ENCODE measurements around the gene SYT1.

The SYT1 gene

DNA sequence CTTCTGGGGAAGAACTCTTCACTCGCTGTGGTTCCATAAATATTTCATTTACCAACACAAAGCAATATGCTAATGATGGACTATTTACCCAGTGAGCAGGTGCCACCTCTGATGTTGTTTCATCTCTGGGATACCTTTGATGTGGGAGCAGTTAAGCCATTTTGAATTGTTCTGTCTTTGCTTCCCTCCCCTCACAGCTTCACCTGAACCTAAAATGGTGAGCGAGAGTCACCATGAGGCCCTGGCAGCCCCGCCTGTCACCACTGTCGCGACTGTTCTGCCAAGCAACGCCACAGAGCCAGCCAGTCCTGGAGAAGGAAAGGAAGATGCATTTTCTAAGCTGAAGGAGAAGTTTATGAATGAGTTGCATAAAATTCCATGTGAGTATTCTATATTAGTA lies 352.7 kb downstream of the SYT1 start:
- DNase-seq (ENCODE audit: low read depth), result no peak

DNA sequence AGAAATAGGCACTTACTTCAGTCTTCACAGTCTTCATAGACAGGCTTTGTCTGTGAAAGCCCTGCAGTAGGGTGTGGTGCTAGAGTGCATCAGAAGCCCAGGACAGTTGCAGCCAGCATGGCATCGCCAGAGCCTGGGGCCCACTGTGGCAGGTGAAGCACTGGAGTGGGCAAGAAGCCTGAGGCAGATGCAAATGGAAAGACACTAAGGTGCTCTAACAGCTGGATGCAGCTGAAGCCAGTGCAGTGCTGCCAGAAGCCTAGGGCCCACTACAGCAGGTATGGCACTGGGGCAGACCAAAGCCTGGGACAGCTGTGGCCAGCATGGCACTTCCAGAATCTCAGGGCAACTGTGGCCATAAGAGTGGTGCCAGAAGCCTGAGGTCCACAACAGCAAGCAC lies 358.6 kb downstream of the SYT1 start:
- DNase-seq (ENCODE audit: low read depth), result no peak

DNA sequence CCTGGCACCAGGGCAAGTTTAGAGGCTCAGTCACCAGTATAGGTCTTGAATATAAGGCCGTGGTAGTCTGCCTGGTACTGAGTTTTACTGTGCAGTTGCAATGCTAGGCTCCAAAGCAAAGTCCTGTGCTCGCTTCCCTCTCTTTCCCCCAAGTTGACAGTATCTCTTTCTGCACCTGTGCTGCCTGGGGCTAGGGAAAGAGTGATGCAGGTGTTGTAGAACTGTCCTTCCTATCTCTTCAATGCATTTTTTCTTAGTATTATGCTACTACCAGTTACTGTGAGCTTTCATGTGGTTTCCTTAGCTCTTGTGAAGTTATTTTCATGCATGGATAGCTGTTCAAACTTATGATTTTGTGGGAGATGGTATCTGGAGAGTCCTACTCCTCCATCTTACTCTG lies 359.2 kb downstream of the SYT1 start:
- DNase-seq (ENCODE audit: low read depth), result no peak

DNA sequence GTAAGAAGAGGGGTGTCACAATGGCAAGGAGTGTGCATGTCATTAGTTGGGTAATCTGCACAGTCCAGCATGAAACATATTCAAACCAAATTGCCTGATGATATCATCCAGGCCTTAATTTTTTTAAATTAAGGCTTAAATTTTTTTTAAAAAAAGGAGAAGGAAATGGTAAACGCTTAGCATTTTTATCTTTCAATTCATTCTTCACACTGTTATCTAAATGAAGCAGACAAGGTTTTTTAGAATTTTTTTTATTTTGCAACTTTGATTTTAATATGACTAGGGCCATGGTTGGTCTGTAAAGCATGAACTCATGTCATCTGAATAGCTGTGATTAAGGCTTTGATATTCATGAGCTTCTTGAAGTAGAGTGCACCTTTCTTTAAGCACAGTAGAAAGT lies 362.5 kb downstream of the SYT1 start:
- DNase-seq (ENCODE audit: low read depth), result no peak

DNA sequence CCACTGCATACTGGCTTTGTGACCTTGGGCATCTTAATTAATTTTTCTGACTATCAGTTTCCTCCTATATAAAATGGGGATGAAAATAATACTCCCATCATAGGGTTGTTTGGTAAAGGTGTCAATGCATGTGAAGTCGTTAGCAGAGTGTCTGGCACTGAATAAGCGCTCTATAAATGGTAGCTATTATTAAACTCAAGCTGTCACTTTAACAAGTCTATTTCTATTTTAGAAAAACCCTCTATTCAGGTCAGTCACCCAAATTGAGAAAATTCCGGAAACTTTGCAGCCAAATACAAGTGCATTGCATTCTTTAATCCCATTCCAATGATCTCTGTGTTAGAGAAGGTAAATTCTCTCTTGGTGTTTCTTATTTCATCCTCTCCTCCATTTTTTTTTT lies 363.1 kb downstream of the SYT1 start:
- no peak for DNase-seq (ENCODE audit: low read depth)

DNA sequence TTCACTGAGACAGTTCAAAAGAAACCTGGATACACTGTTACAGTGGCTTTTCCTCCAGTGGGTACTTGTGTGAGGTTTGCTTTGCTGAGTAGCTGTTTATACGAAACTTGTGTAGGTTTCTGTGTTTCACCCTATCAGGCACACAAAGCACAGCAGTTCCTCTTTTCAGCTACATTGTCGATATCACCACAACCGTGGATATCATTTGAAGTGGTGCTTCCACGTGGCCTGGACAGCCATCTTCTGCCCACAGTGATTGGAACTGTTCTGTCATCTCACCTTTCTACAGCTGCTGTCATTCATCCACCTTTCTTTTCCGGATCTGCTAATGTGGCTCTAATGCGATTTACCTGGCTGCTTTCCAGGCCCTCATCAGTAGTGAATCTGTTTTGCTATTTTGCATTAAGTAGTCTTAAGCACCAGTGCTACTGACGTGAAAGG lies 368.8 kb downstream of the SYT1 start:
- DNase-seq (ENCODE audit: low read depth), result no peak

DNA sequence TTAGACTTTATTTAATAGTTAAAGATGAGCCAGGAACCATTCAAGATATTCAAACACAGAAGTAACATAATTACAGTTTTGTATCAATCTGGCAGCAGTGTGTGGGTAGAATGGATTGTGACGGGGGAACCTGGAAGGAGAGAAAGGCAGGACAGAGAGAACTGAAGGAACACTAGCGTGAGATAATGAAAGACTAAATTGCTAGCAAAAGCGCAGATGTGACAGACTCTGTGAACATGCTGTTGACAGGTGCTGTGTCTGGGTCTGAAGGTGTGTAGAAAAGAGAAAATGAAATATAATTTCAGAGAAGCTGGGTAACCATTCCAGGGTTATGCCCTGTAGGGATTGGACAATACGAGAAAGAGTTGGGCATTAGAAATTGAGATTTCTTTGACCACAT lies 372.3 kb downstream of the SYT1 start:
- no peak for DNase-seq (ENCODE audit: low read depth)

DNA sequence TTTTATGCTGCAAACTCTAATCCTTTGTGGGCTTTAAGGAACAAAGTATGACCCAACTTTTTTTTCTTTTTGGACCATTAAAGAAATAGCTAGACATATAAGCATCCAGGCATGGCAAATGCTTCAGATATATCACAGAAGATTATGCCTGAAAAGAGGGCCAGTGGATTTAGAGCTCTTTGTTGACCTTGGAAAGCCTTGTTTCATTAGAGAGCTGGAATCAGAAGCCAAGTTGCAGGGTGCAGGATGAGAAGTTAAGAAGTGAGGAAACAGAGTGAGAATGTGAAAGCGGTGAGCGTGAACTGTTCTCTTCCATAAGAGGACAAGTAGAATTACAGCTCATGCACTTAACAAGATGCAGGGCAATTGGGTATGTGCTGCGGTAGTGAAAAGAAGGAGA lies 373.7 kb downstream of the SYT1 start:
- no peak for DNase-seq (ENCODE audit: low read depth)

DNA sequence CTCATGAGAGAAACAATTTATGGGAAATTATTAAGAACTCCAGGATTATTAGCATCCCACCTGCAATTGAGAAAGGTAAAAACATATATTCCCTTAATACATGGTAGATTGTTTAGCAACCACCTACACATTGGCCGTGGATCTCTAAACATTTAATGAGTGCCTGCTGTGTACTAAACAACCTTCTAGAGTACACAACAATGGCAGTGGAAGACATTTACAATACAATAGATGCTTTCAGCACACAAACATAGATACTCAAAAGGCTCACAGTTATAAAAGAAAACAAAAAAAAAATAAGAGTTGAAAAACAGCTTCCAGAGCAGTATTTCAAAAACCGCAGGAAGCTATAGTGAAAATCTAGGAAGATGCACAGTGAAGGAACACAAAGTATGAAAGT lies 382.9 kb downstream of the SYT1 start:
- no peak for DNase-seq (ENCODE audit: low read depth)

DNA sequence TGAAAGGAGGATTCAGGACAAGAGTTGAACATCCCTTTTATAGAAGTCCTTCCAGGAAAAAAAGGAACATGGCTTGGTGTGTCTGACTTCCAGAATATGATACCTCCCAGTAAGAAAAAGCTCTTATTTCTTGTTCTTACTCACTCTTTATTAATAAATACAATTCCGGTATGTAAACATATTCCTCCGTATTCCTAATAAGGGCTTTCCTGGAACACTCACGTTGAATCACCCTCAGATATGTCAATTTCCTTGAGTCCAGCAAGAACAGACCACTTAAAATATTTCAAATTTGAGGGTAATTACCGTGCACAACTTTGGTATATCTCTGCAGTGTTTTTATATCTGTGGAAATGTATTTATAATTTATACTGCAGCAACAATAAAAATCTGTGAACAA lies 385.6 kb downstream of the SYT1 start:
- DNase-seq (ENCODE audit: low read depth), result no peak

DNA sequence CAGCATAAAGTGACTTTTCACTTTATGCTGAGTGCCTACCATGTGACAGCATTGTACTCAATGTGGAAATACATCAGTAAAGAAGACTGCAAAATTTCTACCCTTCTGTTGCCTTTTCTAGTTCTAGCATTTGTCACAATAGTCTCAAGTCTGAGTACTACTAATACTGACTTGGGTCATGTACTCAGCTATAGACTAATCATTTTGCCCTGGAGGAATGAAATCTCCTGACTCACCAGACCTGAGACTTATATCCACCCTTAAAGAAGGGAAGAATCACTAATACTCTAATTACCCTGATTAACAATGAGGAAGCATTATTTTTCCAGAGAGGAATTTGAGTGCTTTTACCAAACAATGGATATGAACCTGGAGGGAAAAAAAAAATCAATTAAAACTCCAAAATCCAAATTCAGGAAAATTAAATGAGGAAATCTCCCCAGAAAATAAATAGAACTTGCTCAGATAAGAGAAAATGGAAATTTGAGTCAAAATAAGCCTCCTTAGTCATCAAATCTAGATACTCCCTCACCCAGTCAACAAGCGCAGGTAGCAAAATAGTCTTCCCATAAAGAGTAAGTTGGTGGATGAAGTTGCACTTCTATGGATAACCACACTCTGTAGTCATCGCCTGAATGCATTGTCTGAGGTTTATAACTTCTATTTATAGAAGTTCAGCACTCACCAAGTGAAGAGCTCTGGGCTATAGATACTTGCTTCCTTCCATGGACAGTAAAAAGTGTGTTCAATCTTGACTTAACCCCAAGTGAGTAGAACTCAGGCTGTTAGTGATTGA lies 386.6 kb downstream of the SYT1 start:
- DNase-seq (ENCODE audit: low read depth), result no peak

DNA sequence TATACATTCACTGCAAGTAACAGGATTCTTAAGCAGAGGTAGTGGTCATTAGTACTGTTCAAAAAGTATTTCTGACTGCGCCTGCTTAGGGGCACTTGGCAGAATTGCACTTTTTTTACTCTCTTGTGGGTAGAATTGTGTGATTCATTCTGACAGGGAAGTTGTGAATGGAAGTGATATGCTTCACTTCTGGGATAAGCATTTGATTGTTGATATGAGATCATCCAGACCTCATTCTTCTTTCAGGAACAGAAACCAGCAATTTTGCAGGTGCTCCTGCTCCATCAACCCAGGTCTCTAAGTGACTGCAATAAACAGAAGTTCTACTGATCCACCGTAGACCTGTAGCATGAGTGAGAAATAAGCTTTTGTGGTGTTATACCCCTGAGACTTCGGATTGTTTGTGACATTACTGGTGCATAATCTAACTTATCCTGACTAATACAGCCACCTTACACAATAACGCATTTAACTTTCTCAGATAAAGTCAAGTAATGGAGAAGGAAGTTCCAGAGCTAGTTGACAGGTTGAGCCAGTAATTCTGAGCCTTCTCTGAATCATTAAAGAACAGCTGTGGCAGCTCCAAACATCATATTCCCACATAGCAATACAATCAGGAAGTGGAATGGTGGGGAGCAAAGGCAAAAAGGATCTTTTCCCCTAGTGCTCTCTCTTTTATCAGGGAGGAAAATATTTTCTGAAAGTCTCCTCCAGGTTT lies 387.9 kb downstream of the SYT1 start:
- no peak for DNase-seq (ENCODE audit: low read depth)

DNA sequence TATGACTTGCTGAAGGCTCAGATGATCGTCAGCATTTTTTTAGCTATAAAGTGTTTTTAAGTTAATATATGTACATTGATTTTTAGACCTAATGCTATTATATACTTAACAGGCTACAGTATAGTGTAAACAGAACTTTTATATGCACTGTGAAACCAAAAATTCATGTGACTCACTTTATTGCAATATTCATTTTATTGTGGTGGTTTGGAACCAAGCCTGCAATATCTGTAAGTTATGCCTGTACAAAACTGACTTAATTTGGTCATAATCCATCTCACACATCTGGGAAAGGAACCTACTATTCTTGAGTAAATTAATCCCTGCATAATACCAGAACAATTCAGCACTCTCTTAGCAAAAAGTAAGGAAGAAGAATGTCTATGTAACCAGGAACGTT lies 390.7 kb downstream of the SYT1 start:
- DNase-seq (ENCODE audit: low read depth), result no peak

DNA sequence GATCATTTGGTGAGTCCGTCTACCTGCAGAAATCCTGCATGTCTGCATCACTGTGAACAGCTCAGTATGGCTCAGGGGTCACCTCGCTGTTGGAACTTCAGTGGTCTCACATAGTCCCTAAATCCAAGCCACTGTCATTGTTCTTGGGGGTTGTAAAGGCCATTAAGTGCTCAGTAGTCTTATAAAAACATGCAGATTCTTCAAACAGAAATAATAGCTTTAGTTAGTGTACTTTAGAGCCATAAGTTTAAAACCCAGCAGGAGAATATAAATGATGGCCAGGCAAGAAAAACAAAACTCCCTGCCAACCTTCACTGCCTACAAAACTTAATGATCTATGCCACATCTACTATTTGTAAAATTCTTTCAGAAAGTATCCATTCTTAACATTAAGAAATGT lies 396.3 kb downstream of the SYT1 start:
- no peak for DNase-seq (ENCODE audit: low read depth)

DNA sequence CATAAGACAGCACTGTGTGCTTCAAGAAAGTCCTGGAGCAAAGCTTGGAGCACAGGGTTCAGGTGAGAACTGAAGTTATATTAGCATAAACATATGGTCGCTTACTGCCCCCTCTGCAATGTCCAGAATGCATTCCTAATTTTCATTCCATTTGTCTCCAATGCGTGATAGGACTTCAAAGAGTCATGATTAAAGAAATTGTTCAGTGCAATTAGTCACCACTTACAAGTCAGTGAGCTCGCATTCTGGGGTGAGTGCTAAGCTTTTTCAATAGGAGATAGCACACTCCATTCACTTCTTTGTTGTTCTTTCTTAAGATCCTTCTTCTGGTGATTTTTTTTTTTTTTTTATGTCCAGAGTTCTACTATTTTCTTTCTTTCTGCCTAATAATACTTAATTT lies 398.4 kb downstream of the SYT1 start:
- no peak for DNase-seq (ENCODE audit: low read depth)

DNA sequence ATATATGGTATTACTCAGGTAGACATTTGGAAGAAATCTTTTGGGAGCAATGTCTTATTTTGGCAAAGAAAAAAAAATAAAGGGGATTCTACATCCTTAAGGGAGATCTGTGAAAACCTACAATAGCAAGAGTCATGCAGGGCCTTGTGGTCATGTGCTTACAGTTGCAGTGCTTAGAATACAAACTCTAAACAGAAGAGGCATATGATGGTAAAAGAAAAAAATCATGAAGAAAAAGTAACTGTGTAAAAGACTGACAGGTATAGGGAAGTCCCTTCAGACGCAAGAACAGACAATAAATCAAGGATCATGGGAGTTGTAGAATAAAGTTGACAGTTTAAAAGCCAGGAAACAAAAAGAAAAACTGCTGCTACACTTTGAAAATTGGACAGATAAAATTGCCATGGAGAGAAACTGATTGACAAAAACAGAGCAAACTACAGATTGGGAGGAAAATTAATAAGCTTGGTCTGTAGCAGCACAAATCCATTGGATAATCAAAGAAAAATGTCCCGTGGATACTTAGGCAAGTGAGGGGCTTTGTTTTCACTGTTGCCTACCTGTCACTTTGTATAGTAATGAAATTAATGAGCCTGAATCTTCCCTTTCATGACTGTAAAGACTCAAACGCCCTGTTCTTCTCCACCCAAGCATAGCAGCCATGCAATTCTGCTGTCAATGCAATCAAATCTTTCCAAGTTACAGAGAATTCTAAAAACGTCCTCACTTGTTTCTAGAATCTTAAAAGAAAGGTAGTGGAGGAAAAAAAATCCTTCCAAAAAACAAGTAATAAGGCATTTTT lies 402.0 kb downstream of the SYT1 start:
- no peak for DNase-seq (ENCODE audit: low read depth)

DNA sequence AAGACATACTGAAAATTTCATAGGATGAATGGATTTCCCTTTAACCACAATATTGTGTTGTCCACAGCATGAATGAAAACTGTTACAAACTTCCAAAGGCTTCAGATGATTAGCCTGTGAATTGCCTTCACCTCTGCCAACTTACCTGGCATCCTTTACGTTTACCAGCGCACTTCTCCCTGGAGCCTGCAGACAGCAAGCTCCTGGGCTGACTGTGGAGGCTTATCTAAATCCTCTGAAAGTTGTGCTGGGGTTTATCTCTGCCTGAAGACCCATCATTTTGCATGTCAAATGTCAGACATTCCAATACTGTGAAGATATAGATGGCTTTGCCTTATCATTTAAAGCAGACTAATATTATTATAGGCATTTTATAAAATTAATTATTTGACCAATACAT lies 403.0 kb downstream of the SYT1 start:
- no peak for DNase-seq (ENCODE audit: low read depth)

DNA sequence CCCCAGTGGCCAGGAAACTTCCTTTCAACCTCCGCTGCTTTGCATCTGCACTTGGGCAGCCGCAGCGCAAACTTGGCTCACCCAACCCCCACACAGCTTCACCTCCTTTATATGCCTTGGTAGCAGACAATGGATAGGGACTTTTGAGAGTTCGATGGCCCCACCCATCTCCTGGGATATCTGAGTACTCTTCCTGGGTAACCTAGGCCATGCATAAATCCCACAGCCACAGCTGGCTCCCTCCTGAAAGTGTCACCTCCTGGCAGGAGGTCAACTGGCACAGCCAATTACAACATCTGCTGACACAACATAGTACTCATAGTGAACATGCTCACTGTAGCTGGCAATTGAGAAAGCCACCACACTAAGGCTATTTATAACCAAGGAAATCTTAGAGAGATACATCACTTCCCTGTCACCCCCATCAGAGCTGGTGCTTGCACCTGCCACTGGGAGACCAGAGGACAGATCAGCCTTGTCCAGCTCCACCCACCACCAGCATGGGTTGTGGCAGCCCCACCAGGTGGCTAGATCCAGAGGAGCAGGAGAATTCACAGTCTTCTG lies 410.0 kb downstream of the SYT1 start:
- no peak for DNase-seq (ENCODE audit: low read depth)

DNA sequence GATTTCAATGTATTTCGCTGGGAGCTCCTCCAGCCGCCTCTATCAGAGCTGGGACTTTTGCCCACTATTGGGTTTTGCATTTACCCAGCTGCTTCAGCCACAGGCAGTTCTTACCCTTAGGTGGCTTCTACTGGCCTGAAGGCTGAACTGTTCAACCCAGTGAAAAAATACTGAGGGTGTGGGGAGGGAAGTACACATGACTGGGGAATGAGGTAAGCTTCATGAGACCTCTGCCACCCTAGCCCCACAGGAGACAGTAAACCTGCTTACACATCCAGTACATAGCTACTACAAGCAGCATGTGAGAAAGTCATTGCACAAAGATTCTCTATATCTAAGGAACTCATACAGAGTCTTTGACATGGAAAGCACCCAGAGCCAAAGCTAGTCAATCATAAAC lies 411.1 kb downstream of the SYT1 start:
- no peak for DNase-seq (ENCODE audit: low read depth)

DNA sequence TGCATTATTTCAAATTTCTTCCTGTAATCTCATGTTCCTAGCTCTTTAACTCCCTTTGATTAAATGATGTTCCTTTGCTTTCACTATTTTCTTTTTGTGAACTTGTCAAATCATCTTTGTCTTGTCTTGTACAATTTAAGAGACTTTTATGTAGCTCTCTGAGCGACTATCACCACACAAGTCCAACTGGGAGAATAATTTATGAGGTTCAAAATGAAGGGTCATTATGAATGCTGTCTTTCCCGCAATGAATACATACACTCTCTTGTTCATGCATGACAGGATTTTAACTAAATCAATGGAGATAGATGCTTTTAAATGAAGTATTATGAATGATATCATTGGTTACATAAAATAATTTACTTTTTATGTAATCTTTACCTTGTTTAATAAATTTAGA lies 418.8 kb downstream of the SYT1 start:
- no peak for DNase-seq (ENCODE audit: low read depth)

DNA sequence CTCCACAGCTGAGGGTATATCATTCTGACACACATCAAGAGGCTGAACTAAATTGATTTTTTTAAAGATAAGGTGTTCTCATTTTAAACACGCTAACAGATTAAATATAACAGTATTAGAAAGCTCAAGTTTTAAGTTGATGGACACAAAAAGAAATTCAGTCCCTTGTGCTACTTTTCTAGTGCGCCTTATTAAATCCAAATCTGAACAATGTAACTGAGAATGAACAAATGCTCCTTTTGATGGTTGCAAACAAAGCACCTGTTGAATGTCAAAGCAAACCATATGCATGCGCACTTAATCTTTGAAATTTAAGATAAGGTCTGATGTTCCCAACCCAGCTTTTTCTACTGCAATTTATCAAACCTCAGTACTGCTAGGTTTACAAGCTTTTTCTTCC lies 424.3 kb downstream of the SYT1 start:
- DNase-seq (ENCODE audit: low read depth), result no peak

DNA sequence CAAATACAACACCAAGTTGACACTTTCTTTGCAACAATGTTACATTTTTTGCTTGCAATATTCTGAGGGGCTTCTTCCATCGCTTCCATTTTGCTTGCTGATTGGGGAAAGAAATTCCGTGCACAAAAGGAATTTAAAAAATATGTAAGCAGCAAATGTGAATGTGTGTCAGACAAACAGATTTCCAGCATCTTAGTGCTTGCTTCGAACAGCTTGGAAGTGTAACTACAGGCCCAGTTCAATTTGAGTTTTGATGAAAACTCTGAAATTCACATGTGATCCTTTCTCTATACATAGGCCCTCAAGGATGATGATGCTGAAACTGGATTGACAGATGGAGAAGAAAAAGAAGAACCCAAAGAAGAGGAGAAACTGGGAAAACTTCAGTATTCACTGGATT lies 427.1 kb downstream of the SYT1 start:
- DNase-seq (ENCODE audit: low read depth), result no peak

DNA sequence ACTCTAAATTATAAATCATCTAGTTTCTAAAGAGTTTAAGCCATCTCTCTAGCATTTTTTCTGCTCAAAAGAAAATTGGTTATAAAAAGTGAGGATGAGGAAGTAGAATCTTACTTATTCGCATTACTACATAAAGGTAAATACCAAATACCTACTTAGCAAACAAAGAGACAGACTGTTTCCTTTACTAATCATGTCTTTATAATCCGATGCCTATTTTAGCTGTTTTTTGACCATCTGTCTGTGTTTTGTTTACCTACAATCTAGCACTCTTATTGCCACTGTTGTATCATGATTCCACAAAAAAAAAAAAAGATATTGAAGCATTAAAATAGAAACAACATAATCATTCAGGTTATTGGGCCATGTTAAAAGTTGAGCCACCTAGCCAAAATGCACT lies 430.0 kb downstream of the SYT1 start:
- no peak for DNase-seq (ENCODE audit: low read depth)

Measured in non-pigmented ciliary epithelial cell (primary cell).